Neuron (in vitro differentiated cells): ENCODE measurements around the gene LAYN.

ENCODE experiments used
- H2AFZ ChIP-seq: one replicate; pipeline ENCODE4 v1.6.1; 2013; ENCODE audit warnings: low read depth, mild to moderate bottlenecking, inconsistent platforms, low read length, moderate library complexity
- H3K27me3 ChIP-seq: one replicate; pipeline ENCODE4 v1.6.1; 2013; ENCODE audit warnings: low read length; ENCODE audit not compliant: insufficient read depth
- H3K36me3 ChIP-seq: one replicate; pipeline ENCODE4 v1.6.1; 2013; ENCODE audit warnings: low read length; ENCODE audit not compliant: insufficient read depth
- H3K4me1 ChIP-seq: one replicate; pipeline ENCODE4 v1.6.1; 2013; ENCODE audit warnings: low read length; ENCODE audit not compliant: insufficient read depth
- H3K4me3 ChIP-seq: 2 replicates; pipeline ENCODE4 v1.5.1; 2013; ENCODE audit warnings: mild to moderate bottlenecking, low read length, moderate library complexity
- H3K9me3 ChIP-seq: one replicate; pipeline ENCODE4 v1.6.1; 2013; ENCODE audit warnings: low read length

LAYN gene, protein sequence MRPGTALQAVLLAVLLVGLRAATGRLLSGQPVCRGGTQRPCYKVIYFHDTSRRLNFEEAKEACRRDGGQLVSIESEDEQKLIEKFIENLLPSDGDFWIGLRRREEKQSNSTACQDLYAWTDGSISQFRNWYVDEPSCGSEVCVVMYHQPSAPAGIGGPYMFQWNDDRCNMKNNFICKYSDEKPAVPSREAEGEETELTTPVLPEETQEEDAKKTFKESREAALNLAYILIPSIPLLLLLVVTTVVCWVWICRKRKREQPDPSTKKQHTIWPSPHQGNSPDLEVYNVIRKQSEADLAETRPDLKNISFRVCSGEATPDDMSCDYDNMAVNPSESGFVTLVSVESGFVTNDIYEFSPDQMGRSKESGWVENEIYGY

GRCh38 chr11:111540114-111540936 lies at the start of gene LAYN:
TSS of gene LAYN (plus strand) at chr11:111540720. CDS start at chr11:111540844, 124 bp downstream.
- Histone ChIP-seq H3K9me3 (peaks cover 5% of the 10 kb centered on the region), H3K36me3 (no peaks in the 10 kb centered on the region), H2AFZ (peak within 1 kb of the TSS; percentile 62), H3K4me3 (no peak within 1 kb of the TSS), H3K27me3 (peaks cover 80% of the 10 kb centered on the region), H3K4me1 (peaks cover 6% of the 10 kb centered on the region)

- Histone ChIP-seq H3K36me3 (no peaks in the 10 kb centered on the region), H3K4me1 (no peaks in the 10 kb centered on the region), H3K9me3 (no peaks in the 10 kb centered on the region), H3K27me3 (peaks cover 9% of the 10 kb centered on the region), H2AFZ (no peak overlapping the region), H3K4me3 (no peak overlapping the region)
These were observed 46.5 kb upstream of the LAYN start for GRCh38 chr11:111494040-111494439.

DNA sequence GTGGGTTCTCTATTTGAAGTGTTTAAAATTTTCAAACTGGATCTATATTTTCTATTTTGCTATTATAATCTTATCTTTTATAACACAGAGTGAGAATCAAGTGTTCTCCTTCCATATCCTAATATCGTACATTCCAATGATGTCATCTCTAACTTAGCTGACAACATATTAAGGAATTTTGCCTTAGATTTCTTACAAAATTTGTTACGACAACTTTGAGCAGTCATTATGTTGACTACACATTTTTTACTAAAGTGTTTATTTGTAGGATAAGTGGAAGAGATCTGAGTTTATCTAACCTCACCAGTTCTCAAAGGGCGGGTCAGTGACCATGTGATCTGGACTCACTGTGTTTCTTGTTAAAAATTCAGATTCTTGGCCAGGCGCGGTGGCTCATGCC lies 41.0 kb upstream of the LAYN start:
- H3K4me3 ChIP-seq = no peak overlapping the region
- H3K9me3 ChIP-seq = no peaks in the 10 kb centered on the region
- no peaks in the 10 kb centered on the region for H3K4me1 ChIP-seq
- H3K36me3 ChIP-seq = no peaks in the 10 kb centered on the region
- no peak overlapping the region for H2AFZ ChIP-seq
- H3K27me3 ChIP-seq = peaks cover 14% of the 10 kb centered on the region

GRCh38 chr11:111500481-111500880 lies 40.0 kb upstream of the LAYN start:
- Histone ChIP-seq H3K9me3 (no peaks in the 10 kb centered on the region), H3K4me1 (no peaks in the 10 kb centered on the region), H2AFZ (no peak overlapping the region), H3K36me3 (no peaks in the 10 kb centered on the region), H3K27me3 (peaks cover 14% of the 10 kb centered on the region), H3K4me3 (no peak overlapping the region)

DNA sequence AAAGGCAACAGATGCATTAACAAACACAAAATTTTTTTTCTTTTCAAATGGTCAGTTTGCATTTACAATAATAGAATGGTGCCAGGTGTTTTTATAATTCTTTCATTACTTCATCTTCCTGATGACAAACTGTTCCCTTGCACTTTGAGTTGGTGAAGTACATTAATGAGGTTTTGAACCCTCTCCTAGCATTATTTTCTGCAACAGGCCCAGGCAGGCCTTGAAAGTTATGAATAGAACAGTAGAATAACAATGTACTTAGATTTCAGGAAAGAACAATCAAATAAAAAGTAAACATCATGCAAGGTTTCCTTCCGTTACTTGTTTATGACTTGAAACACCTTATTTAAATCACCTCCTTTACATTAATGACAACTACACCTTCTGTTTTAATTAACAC lies 37.9 kb upstream of the LAYN start:
- no peak overlapping the region for H2AFZ ChIP-seq
- no peaks in the 10 kb centered on the region for H3K9me3 ChIP-seq
- no peak overlapping the region for H3K4me3 ChIP-seq
- H3K36me3 ChIP-seq = no peaks in the 10 kb centered on the region
- H3K4me1 ChIP-seq = no peaks in the 10 kb centered on the region
- H3K27me3 ChIP-seq = peaks cover 14% of the 10 kb centered on the region

DNA sequence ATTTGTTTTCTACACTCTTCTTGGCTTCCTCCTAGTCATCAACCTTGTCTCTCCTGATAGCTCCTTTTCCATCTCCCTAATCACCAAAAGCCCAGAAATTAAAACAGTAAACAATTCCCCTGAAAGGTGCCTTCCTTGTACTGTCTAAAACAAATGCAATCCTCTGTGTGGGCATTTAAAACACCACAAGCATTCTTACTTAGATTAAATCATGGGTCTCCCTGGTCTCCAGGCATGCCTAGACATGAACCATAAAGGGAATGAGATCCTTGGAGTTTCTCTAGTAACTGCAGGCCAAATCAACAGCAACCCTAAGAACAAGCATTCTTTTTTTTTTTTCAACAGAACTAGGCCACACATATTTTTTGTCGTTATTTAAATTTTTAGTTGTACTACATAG lies 30.2 kb upstream of the LAYN start:
- H3K36me3 ChIP-seq = no peaks in the 10 kb centered on the region
- H3K9me3 ChIP-seq = no peaks in the 10 kb centered on the region
- H2AFZ ChIP-seq = no peak overlapping the region
- H3K27me3 ChIP-seq = peaks cover 52% of the 10 kb centered on the region
- no peak overlapping the region for H3K4me3 ChIP-seq
- no peaks in the 10 kb centered on the region for H3K4me1 ChIP-seq

DNA sequence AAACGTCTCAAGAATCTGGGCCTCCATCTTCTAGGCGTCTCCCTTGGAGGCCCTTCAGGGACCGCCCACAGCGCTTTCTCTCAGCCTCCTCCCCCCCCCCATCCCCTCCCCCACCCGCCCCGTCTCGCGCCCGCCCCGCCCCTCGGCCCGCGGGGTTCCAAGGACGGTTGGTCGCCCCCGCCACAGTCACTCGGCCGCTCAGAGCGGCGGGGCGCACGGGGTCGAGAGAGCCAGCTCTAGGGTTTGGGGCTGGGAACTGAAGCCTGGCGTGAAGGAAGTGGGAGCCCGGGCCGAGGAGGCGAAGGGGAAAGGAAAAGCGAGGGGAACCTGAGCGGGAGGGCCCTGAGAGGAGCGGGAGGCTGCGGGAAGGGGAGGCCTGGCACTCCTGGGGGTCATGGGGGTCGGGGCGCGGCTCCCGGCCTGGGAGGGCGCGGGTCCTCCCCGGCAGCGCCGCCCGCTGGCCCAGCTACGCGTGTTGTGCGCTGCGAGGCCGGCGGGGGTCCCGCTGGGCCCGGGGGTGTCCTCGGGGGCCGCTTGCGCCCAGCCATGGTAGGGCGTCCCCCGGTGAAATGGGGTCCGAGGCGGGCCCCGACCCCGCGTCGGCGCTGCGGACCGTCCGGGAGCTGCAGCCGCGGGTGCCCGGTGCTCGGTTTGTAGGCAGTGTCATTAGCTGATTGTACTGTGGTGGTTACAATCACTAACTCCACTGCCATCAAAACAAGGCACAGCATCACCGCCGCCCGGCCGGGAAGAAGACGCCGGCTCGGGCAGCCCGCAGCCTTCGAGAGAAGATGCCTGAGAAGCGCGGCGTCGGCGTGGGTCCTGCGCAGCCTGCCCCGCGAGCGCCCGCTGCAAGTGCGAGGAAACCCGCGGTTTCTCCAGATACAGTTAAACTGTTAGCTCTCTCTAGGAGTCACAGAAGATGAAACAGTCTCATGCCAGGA lies 28.0 kb upstream of the LAYN start, which contains the start of gene BTG4:
Gene BTG4 (minus strand): TSS at position 91 of the 944 bp plus-strand sequence. CDS start 13,610 bp downstream, outside the sequence.
- H3K36me3 ChIP-seq = no peaks in the 10 kb centered on the region
- H3K4me1 ChIP-seq = no peaks in the 10 kb centered on the region
- no peaks in the 10 kb centered on the region for H3K9me3 ChIP-seq
- no peak within 1 kb of the TSS for H3K4me3 ChIP-seq
- H2AFZ ChIP-seq = no peak within 1 kb of the TSS
- peaks cover 59% of the 10 kb centered on the region for H3K27me3 ChIP-seq

- Histone ChIP-seq H3K27me3 (peaks cover 58% of the 10 kb centered on the region), H3K9me3 (no peaks in the 10 kb centered on the region), H2AFZ (no peak overlapping the region), H3K36me3 (no peaks in the 10 kb centered on the region), H3K4me1 (no peaks in the 10 kb centered on the region), H3K4me3 (no peak overlapping the region)
These were observed 27.3 kb upstream of the LAYN start for GRCh38 chr11:111513240-111513605.

- no peaks in the 10 kb centered on the region for H3K36me3 ChIP-seq
- H3K4me3 ChIP-seq = no peak within 1 kb of the TSS
- peaks cover 60% of the 10 kb centered on the region for H3K27me3 ChIP-seq
- no peaks in the 10 kb centered on the region for H3K4me1 ChIP-seq
- H2AFZ ChIP-seq = no peak within 1 kb of the TSS
- H3K9me3 ChIP-seq = no peaks in the 10 kb centered on the region
These were observed 26.1 kb upstream of the LAYN start, which contains the start of gene HOATZ for GRCh38 chr11:111514216-111515031. TSS of gene HOATZ (plus strand) at chr11:111514778. CDS start at chr11:111514785, 7 bp downstream.

DNA sequence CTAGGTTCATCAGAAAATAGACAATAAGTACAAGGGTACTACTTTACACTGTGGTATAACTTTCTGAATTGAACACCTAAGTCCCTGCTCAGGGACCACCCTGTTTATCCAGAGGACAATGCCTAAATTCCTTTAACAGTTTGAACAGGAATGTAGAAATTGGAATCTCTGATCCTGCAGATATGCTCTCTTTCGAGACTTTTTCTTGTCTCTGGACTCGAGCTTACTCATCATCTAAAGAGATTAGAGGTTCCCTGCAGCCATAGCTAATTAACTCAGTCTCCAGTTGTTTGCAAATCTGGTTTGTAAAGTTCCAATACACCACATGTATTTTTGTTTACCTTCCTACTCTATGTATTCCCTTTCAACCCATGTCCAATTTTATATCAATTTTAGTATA lies 24.9 kb upstream of the LAYN start:
- Histone ChIP-seq H3K27me3 (peaks cover 57% of the 10 kb centered on the region), H3K36me3 (no peaks in the 10 kb centered on the region), H3K4me1 (no peaks in the 10 kb centered on the region), H2AFZ (no peak overlapping the region), H3K4me3 (no peak overlapping the region), H3K9me3 (no peaks in the 10 kb centered on the region)

- H3K36me3 ChIP-seq = no peaks in the 10 kb centered on the region
- no peaks in the 10 kb centered on the region for H3K9me3 ChIP-seq
- no peak overlapping the region for H2AFZ ChIP-seq
- no peak overlapping the region for H3K4me3 ChIP-seq
- H3K4me1 ChIP-seq = no peaks in the 10 kb centered on the region
- H3K27me3 ChIP-seq = peaks cover 35% of the 10 kb centered on the region
These were observed 21.9 kb upstream of the LAYN start for GRCh38 chr11:111518668-111519067.

- Histone ChIP-seq H3K4me1 (no peaks in the 10 kb centered on the region), H3K9me3 (no peaks in the 10 kb centered on the region), H3K4me3 (no peak overlapping the region), H3K27me3 (peaks cover 17% of the 10 kb centered on the region), H2AFZ (no peak overlapping the region), H3K36me3 (no peaks in the 10 kb centered on the region)
These were observed 20.0 kb upstream of the LAYN start for GRCh38 chr11:111520560-111520959.
